ENCODE data around the gene PODXL. TPM values are rescaled to one million over a fixed set of nuclear protein-coding genes. Genes with fewer than 3 reads are reported as not detected.

The PODXL gene
- total RNA-seq, 1 donor from 2014 or later, result 0.75 TPM

GRCh38 chr7:131454498-131454897 is 101.9 kb downstream of the PODXL start:
- H3K9me3 Mint-ChIP-seq, result no peaks in the 10 kb centered on the region
- no peak for DNase-seq (ENCODE audit: low spot score)
- H3K4me3 Mint-ChIP-seq, result no peak overlapping the region
- H3K36me3 Mint-ChIP-seq (ENCODE audit: low read depth), result peaks cover 21% of the 10 kb centered on the region
- intact Hi-C loops (cut with micrococcal nuclease), result no loop called here
- no peaks in the 10 kb centered on the region for H3K27me3 Mint-ChIP-seq (ENCODE audit: insufficient read depth)
- H3K27ac Mint-ChIP-seq, result no peak overlapping the region
- H3K4me1 Mint-ChIP-seq (ENCODE audit: low read depth), result no peaks in the 10 kb centered on the region

Other genes with a start within 250 kb of the PODXL start
- 31.1 and 34.0 TPM in 2 replicates for gene MKLN1, start 228.8 kb downstream of the PODXL start, total RNA-seq